Fibroblast of lung (primary cell): ENCODE measurements around the gene FRMD4A. TPM values are rescaled to one million over a fixed set of nuclear protein-coding genes. Genes with fewer than 3 reads are reported as not detected.

Experiments
- DNase-seq, 2 donors: peaks; one replicate each; pipeline versions ENCODE4 v3.0.0 to v3.0.0-alpha.2; 2010; ENCODE audit warnings: low read depth in 2 of 2
- H2AFZ ChIP-seq: 2 replicates; pipeline ENCODE4 v1.5.1; 2012; ENCODE audit warnings: low read length, control low read depth, inconsistent platforms
- H3K27ac ChIP-seq: 2 replicates; pipeline ENCODE4 v1.5.1; 2011; ENCODE audit warnings: low read length, control low read depth; ENCODE audit not compliant: insufficient read depth
- H3K27me3 ChIP-seq: 2 replicates; pipeline ENCODE4 v1.5.1; 2011; ENCODE audit warnings: mild to moderate bottlenecking, low read length; ENCODE audit not compliant: control insufficient read depth, insufficient read depth
- H3K36me3 ChIP-seq: 2 replicates; pipeline ENCODE4 v1.5.1; 2011; ENCODE audit warnings: low read length; ENCODE audit not compliant: control insufficient read depth, insufficient read depth
- H3K4me1 ChIP-seq: 2 replicates; pipeline ENCODE4 v1.5.1; 2011; ENCODE audit warnings: low read length; ENCODE audit not compliant: control insufficient read depth, insufficient read depth; ENCODE audit errors: extremely low read depth
- H3K4me2 ChIP-seq: 2 replicates; pipeline ENCODE4 v1.5.1; 2011; ENCODE audit warnings: low read length, control low read depth; ENCODE audit not compliant: insufficient read depth; ENCODE audit errors: extremely low read depth
- H3K4me3 ChIP-seq, 4 experiments: fragments of 200-600 bp in 1 of 4; sonication (generic) in 1 of 4; replicated peaks in 1 of 4; 2 replicates each; pipeline ENCODE4 v1.5.1; 2011 to 2016; ENCODE audit warnings: low read length in 4 of 4, low read depth in 3 of 4, mild to moderate bottlenecking in 3 of 4, control low read depth in 2 of 4, inconsistent platforms in 1 of 4, mixed read lengths in 1 of 4; ENCODE audit not compliant: insufficient read depth in 1 of 4; ENCODE audit errors: control extremely low read depth in 1 of 4
- H3K79me2 ChIP-seq: 2 replicates; pipeline ENCODE4 v1.5.1; 2012; ENCODE audit warnings: mild to moderate bottlenecking, low read length, inconsistent platforms; ENCODE audit not compliant: control insufficient read depth, insufficient read depth
- H3K9ac ChIP-seq: 2 replicates; pipeline ENCODE4 v1.5.1; 2011; ENCODE audit warnings: mild to moderate bottlenecking, low read length, control low read depth; ENCODE audit not compliant: insufficient read depth
- H3K9me3 ChIP-seq: 2 replicates; pipeline ENCODE4 v1.5.1; 2012; ENCODE audit warnings: low read depth, low read length; ENCODE audit not compliant: control insufficient read depth, insufficient read depth
- H4K20me1 ChIP-seq: 2 replicates; pipeline ENCODE4 v1.5.1; 2011; ENCODE audit warnings: low read length; ENCODE audit not compliant: control insufficient read depth, insufficient read depth; ENCODE audit errors: extremely low read depth
- CTCF ChIP-seq, 2 donors: IDR thresholded peaks in 1 of 2; conservative IDR thresholded peaks in 1 of 2; 1 replicate in 1 of 2; 2 replicates in 1 of 2; pipeline ENCODE4 v1.5.1; 2011 to 2012; ENCODE audit warnings: low read length in 2 of 2, control low read depth in 1 of 2, inconsistent platforms in 1 of 2, low read depth in 1 of 2, mild to moderate bottlenecking in 1 of 2
- EZH2 ChIP-seq: IDR thresholded peaks from 2 replicates; pipeline ENCODE4 v1.5.1; 2012; ENCODE audit warnings: low read length, control low read depth, mild to moderate bottlenecking; ENCODE audit errors: missing control alignments
- polyA plus RNA-seq, 2 donors: library from polyadenylated mRNA; depleted of rRNA in 1 of 2; stranded (reverse) in 1 of 2; unstranded in 1 of 2; fragments of >200 nt; gene quantifications; 2 replicates each; pipeline ENCODE4 v1.2.1, GENCODE V29; 2011 to 2012; ENCODE audit warnings: missing spikeins in 1 of 2
- total RNA-seq: library from RNA; depleted of rRNA; stranded (reverse); fragments of >200 nt; gene quantifications from 2 replicates; pipeline ENCODE4 v1.2.1, GENCODE V29; 2014

Gene FRMD4A
- total and polyA plus RNA-seq, 2 donors (not counting 1 experiment from before 2014, with no cell fraction given) = 26.9 to 63.6 TPM

GRCh38 chr10:13812804-13813203 lies 517.9 kb downstream of the FRMD4A start:
- Histone ChIP-seq H3K79me2 (peaks cover 3% of the 10 kb centered on the region), H3K9ac (no peak overlapping the region)

GRCh38 chr10:13810568-13810967 lies 520.2 kb downstream of the FRMD4A start:
- H3K79me2 ChIP-seq = peaks cover 3% of the 10 kb centered on the region

More at GRCh38 chr10:13812804-13813203, 517.9 kb downstream of the FRMD4A start:
- H4K20me1 ChIP-seq = no peaks in the 10 kb centered on the region
- no peak overlapping the region for H3K4me2 ChIP-seq
- DNase-seq = no peak
- no peak overlapping the region for H2AFZ ChIP-seq
- no peaks in the 10 kb centered on the region for H3K27me3 ChIP-seq
- TF ChIP-seq CTCF (conservative IDR thresholded peaks at IDR 0.05 in 1 of 2, IDR thresholded peaks at IDR 0.05 in 1 of 2; ENCODE audit: low read depth in 1 of 2, low read length in 2 of 2) (no peak), EZH2 (no peak)
- no peak overlapping the region for H3K4me3 ChIP-seq
- peaks cover 8% of the 10 kb centered on the region for H3K4me1 ChIP-seq
- H3K9me3 ChIP-seq = no peaks in the 10 kb centered on the region
- H3K27ac ChIP-seq = no peak overlapping the region
- no peaks in the 10 kb centered on the region for H3K36me3 ChIP-seq

GRCh38 chr10:13809427-13809826 lies 521.3 kb downstream of the FRMD4A start:
- Histone ChIP-seq H3K79me2 (no peaks in the 10 kb centered on the region), H3K27ac (no peak overlapping the region), H3K27me3 (no peaks in the 10 kb centered on the region), H3K4me1 (no peaks in the 10 kb centered on the region), H3K9ac (no peak overlapping the region), H3K9me3 (no peaks in the 10 kb centered on the region), H3K4me3 (no peak overlapping the region), H4K20me1 (no peaks in the 10 kb centered on the region), H2AFZ (no peak overlapping the region), H3K36me3 (no peaks in the 10 kb centered on the region), H3K4me2 (no peak overlapping the region)
- DNase-seq = peak in 1 of 2 donors; percentile 37
- TF ChIP-seq CTCF (conservative IDR thresholded peaks at IDR 0.05 in 1 of 2, IDR thresholded peaks at IDR 0.05 in 1 of 2; ENCODE audit: low read depth in 1 of 2, low read length in 2 of 2) (no peak), EZH2 (no peak)

More at GRCh38 chr10:13810568-13810967, 520.2 kb downstream of the FRMD4A start:
- Histone ChIP-seq H2AFZ (no peak overlapping the region), H3K4me2 (no peak overlapping the region), H3K9me3 (no peaks in the 10 kb centered on the region), H3K27me3 (no peaks in the 10 kb centered on the region), H3K27ac (no peak overlapping the region), H3K36me3 (no peaks in the 10 kb centered on the region), H4K20me1 (no peaks in the 10 kb centered on the region), H3K9ac (no peak overlapping the region), H3K4me3 (no peak overlapping the region), H3K4me1 (no peaks in the 10 kb centered on the region)
- TF ChIP-seq CTCF (conservative IDR thresholded peaks at IDR 0.05 in 1 of 2, IDR thresholded peaks at IDR 0.05 in 1 of 2; ENCODE audit: low read depth in 1 of 2, low read length in 2 of 2) = no peak
- no peak for TF ChIP-seq EZH2
- no peak for DNase-seq
